OCI-LY7 (cell line): ENCODE data around the gene PCDHGA5. TPM values are rescaled to one million over a fixed set of nuclear protein-coding genes. Genes with fewer than 3 reads are reported as not detected.
"Not testable (repeated sequence)": the region's sequence is repeated elsewhere in the genome, so short reads cannot be mapped to it uniquely, and the experiment has no call there.

Source experiments
- BruUV-seq: library from RNA; stranded (reverse); fragments of 400-500 nt; replicated peaks from 2 replicates; lab custom pipeline; 2021; lab: Mats Ljungman, UMichigan
- CTCF ChIA-PET: fragments of 300-600 bp; sonication (Branson Sonifier 250); formaldehyde crosslinking; loops from one replicate; lab custom pipeline; 2022; ENCODE audit warnings: antibody characterized with exemption; ENCODE audit not compliant: unreplicated experiment; lab: Charles Lee
- POLR2A ChIA-PET: fragments of 300-600 bp; sonication (Branson Sonifier 250); formaldehyde crosslinking; loops from one replicate; lab custom pipeline; 2022; ENCODE audit warnings: antibody characterized with exemption; lab: Charles Lee
- DNase-seq: peaks from one replicate; pipeline ENCODE4 v3.0.0-alpha.2; 2015; ENCODE audit warnings: low spot score
- H2AFZ ChIP-seq: fragments of 200-600 bp; sonication (generic), shearing (Covaris generic); 2 replicates; pipeline ENCODE4 v1.6.1; 2014; ENCODE audit warnings: mild to moderate bottlenecking, antibody characterized with exemption, low read length, moderate library complexity
- H3K27ac ChIP-seq: fragments of 200-600 bp; sonication (generic); 2 replicates; pipeline ENCODE4 v1.5.1; 2014; ENCODE audit warnings: mixed run types, low read depth, mild to moderate bottlenecking, moderate library complexity, low read length, inconsistent platforms; ENCODE audit not compliant: poor library complexity, severe bottlenecking
- H3K36me3 ChIP-seq: fragments of 200-600 bp; sonication (generic); 2 replicates; pipeline ENCODE4 v1.6.1; 2014; ENCODE audit warnings: mild to moderate bottlenecking, antibody characterized with exemption, low read length, moderate library complexity, mixed read lengths; ENCODE audit not compliant: insufficient read depth
- H3K4me1 ChIP-seq: fragments of 200-600 bp; sonication (generic); 2 replicates; pipeline ENCODE4 v1.5.1; 2014; ENCODE audit warnings: mild to moderate bottlenecking, low read length; ENCODE audit not compliant: insufficient read depth, poor library complexity, severe bottlenecking
- H3K4me2 ChIP-seq: fragments of 200-600 bp; sonication (generic); 2 replicates; pipeline ENCODE4 v1.6.1; 2014; ENCODE audit warnings: mild to moderate bottlenecking, low read length
- H3K4me3 ChIP-seq: fragments of 200-600 bp; sonication (generic); 2 replicates; pipeline ENCODE4 v1.5.1; 2014; ENCODE audit warnings: mild to moderate bottlenecking, low read depth, low read length; ENCODE audit not compliant: poor library complexity, severe bottlenecking
- H3K79me2 ChIP-seq: fragments of 200-600 bp; sonication (generic); 2 replicates; pipeline ENCODE4 v1.6.1; 2016; ENCODE audit warnings: low read depth, mild to moderate bottlenecking, low read length, moderate library complexity, mixed read lengths; ENCODE audit not compliant: insufficient read depth
- H3K9me2 ChIP-seq: fragments of 200-600 bp; sonication (generic); 2 replicates; pipeline ENCODE4 v1.6.1; 2016; ENCODE audit warnings: mild to moderate bottlenecking, low read length, mixed read lengths; ENCODE audit not compliant: insufficient read depth
- H3K9me3 ChIP-seq: fragments of 200-600 bp; sonication (generic); 2 replicates; pipeline ENCODE4 v1.6.1; 2014; ENCODE audit warnings: mild to moderate bottlenecking, mixed run types, low read length, mixed read lengths
- H4K20me1 ChIP-seq: fragments of 200-600 bp; sonication (generic); 2 replicates; pipeline ENCODE4 v1.6.1; 2014; ENCODE audit warnings: mild to moderate bottlenecking, antibody characterized with exemption, low read length, moderate library complexity, mixed read lengths; ENCODE audit not compliant: insufficient read depth
- CTCF ChIP-seq: fragments of 200-600 bp; sonication (generic); conservative IDR thresholded peaks from 2 replicates; pipeline ENCODE4 v1.5.1; 2014; ENCODE audit warnings: mild to moderate bottlenecking, antibody characterized with exemption, low read length, moderate library complexity, mixed read lengths
- EZH2phosphoT487 ChIP-seq: fragments of 200-600 bp; sonication (generic); IDR thresholded peaks from 2 replicates; pipeline ENCODE4 v1.6.1; 2018; ENCODE audit warnings: low read depth, borderline replicate concordance, mild to moderate bottlenecking, mixed run types, antibody characterized with exemption, low read length, moderate library complexity, mixed read lengths
- intact Hi-C: fragments of 100-400 bp; cut with micrococcal nuclease; formaldehyde crosslinking; loops from one replicate; pipeline ENCODE4 v1.10.0; 2022; ENCODE audit not compliant: unreplicated experiment
- total RNA-seq, 2 experiments: library from RNA; depleted of rRNA in 1 of 2; stranded (reverse); fragments of >200 nt in 1 of 2; shearing (Covaris generic) in 1 of 2; gene quantifications; 2 replicates each; pipeline ENCODE4 v1.2.3, GENCODE V29; 2014 to 2022

Gene PCDHGA5
- total RNA-seq, 2 experiments from 2014 or later, result 4.9 to 5.2 TPM

DNA sequence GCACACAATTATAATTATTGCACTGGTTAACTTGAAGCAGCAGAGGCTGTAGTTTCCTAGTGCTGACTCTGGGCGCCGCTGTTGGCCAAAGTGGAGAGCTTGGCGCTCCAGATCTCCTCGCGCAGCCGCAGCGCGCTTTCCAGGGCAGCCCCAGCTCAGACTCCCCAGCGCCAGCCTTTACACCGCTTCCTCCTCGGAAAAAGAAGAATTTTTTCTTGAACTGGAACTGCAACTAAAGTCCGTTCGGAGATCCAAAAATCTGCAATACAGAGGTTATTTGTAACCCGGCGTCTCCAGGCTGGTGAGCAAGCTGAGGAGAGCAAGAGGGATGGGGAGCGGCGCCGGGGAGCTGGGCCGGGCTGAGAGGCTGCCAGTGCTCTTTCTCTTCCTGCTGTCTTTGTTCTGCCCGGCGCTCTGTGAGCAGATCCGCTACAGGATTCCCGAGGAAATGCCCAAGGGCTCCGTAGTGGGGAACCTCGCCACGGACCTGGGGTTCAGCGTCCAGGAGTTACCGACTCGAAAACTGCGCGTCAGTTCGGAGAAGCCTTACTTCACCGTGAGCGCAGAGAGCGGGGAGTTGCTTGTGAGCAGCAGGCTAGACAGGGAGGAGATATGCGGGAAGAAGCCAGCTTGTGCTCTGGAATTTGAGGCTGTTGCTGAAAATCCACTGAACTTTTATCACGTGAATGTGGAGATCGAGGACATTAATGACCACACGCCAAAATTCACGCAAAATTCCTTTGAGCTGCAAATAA, 23.8 kb downstream of the PCDHGA5 start, which contains the start of gene PCDHGB4:
Gene PCDHGB4 (plus strand): TSS at position 142 of the 755 bp plus-strand sequence. CDS start 187 bp downstream, at position 329.
- CTCF ChIA-PET, H3K79me2 ChIP-seq, BruUV-seq, H4K20me1 ChIP-seq, H3K27ac ChIP-seq, H3K9me2 ChIP-seq, H2AFZ ChIP-seq, H3K9me3 ChIP-seq, H3K36me3 ChIP-seq, H3K4me1 ChIP-seq: not testable (repeated sequence)
- H3K4me3 ChIP-seq, result peak within 1 kb of the TSS; percentile 61
- peak; percentile 75 for TF ChIP-seq CTCF
- POLR2A ChIA-PET, result interaction anchor here (0.6 to 1.4 kb wide), 2 partner anchors 9 to 119 kb away, joined by 3 to 4 read pairs; no protein-coding TSS in a partner anchor
- intact Hi-C loops, result loop anchor here (1.0 kb wide), 1 partner anchor 25 kb away; the partner anchor contains the start of gene PCDHGA10
- H3K4me2 ChIP-seq, result peak within 1 kb of the TSS; percentile 31; the same call in 1 of the 2 replicates
- peak; percentile 58 for DNase-seq

DNA sequence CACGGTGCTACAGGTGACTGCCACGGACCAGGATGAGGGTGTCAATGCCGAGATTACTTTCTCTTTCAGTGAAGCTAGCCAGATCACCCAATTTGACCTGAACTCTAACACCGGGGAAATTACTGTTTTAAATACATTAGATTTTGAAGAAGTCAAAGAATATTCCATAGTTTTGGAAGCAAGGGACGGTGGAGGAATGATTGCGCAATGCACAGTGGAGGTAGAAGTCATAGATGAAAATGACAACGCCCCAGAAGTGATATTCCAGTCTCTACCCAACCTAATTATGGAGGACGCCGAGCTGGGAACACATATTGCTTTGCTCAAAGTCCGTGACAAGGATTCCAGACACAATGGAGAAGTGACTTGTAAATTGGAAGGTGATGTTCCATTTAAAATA, 24.7 kb downstream of the PCDHGA5 start:
- ChIA-PET CTCF (interaction anchor here (0.6 kb wide), 1 partner anchor 138 kb away, joined by 3 read pairs; no protein-coding TSS in a partner anchor), POLR2A (interaction anchor here (0.5 to 0.7 kb wide), 2 partner anchors 63 to 969 kb away, joined by 3 to 4 read pairs; no protein-coding TSS in a partner anchor)
- H3K27ac ChIP-seq, result no peak overlapping the region
- H3K9me3 ChIP-seq, result no peaks in the 10 kb centered on the region
- H3K9me2 ChIP-seq, result no peaks in the 10 kb centered on the region
- DNase-seq, result no peak
- no peaks in the 10 kb centered on the region for H3K36me3 ChIP-seq
- no peaks in the 10 kb centered on the region for H4K20me1 ChIP-seq
- BruUV-seq, result no TSS peak
- H3K4me1 ChIP-seq, result peaks cover 7% of the 10 kb centered on the region
- TF ChIP-seq CTCF (no peak), EZH2phosphoT487 (no peak)
- intact Hi-C loops, result no loop called here
- H2AFZ ChIP-seq, result no peak overlapping the region
- peak overlapping the region; percentile 31; the same call in 1 of the 2 replicates for H3K4me2 ChIP-seq
- no peak overlapping the region for H3K4me3 ChIP-seq
- peaks cover 8% of the 10 kb centered on the region; the same call in 1 of the 2 replicates for H3K79me2 ChIP-seq
